ENCODE measurements around the gene WDR93.
"Not testable (repeated sequence)": the region's sequence is repeated elsewhere in the genome, so short reads cannot be mapped to it uniquely, and the experiment has no call there.

WDR93 gene

DNA sequence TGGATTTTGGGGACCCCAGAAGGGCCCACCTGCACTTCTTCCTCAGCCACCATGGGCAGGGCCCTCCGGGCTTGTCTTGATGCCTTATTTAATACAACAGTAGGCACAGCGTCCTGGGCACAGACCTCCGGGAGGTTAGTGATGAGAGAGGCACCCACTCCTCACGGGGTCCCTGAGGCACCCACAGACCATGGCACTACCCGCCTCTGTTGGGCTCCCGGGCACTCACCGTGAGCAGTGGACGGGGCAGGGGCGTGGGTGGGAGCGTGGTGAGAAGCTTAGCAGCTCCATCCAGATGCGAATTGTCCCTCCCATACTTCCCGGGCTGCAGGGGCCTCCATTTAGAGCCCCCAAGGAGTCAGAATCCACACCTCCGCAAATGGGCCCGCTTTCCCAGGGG is 85.2 kb downstream of the WDR93 start:
- no peak for DNase-seq

DNA sequence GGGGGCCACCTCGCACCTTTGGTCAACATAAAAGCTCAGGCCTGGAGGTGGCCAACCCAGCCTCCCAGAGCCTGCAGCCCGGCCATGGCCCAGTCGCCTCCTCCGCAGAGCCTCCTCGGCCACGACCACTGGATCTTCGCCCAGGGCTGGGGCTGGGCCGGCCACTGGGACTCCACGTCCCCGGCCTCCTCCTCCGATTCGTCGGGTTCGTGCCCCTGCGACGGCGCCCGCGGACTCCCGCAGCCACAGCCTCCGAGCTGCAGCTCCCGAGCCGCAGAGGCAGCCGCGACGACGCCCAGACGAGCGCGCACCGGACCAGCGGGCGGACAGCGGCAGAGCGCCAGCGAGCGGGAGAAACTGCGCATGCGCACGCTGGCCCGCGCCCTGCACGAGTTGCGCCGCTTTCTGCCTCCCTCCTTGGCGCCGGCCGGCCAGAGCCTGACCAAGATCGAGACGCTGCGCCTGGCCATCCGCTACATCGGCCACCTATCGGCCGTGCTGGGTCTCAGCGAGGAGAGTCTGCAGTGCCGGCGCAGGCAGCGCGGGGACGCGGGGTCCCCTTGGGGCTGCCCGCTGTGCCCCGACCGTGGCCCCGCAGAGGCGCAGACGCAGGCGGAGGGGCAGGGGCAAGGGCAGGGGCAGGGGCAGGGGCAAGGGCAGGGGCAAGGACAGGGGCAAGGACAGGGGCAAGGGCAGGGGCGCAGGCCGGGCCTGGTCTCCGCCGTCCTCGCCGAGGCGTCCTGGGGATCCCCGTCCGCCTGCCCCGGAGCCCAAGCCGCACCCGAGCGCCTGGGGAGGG is 85.9 kb downstream of the WDR93 start, which contains the start of gene MESP2:
Gene MESP2, plus strand, starts transcription at position 59 of the 799 bp plus-strand sequence. Its CDS starts 26 bp downstream, at position 85.
- peak; percentile 35 for DNase-seq

DNA sequence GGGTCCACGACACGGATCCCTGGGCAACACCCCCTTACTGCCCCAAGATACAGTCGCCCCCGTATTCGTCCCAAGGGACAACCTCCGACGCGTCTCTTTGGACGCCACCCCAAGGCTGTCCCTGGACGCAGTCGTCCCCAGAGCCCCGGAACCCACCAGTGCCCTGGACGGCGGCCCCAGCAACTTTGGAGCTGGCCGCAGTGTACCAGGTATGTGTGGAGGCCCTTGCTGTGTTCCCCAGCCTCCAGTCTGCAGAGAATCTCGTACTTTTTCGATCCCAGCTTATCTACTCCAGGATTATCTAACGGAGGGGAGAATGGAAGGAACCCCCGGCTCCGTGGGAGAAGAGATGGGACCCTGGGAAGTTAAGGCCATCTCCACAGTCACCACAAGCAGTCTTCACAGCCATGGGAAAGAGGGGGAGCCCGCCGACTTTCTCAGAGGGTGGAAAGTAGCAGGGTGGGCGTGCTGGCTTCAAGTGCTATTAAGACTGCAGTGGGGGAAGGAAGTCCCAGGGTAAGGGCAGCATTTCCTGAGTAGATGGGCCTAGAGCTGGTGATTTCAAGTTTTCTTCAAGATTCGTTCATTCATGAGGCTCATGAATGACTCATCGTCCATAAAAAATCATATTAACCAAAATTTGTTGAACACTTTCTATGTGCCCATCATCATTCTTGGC is 86.6 kb downstream of the WDR93 start:
- DNase-seq, result no peak

DNA sequence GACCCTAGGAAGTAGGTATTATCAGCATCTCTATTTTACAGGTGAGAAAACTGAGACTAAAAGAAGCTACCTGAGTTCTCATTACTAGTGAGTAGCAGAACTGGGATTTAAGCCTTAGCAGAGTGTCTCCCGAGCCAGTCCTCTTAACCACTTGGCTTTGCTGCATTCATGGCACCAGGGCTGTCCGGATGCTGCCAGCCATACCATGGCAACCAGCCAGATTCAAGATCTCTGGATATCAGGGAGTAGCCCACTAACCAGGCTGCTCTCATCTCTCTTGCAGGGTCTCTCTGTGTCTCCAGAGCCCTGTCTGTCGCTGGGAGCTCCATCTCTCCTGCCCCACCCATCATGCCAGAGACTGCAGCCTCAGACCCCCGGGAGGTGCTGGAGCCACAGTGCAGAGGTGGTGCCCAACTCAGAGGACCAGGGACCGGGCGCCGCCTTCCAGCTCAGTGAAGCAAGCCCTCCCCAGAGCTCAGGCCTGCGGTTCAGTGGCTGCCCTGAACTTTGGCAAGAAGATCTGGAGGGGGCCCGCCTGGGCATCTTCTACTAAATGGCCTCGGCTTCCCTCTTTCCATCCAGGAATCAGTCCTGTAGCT is 87.3 kb downstream of the WDR93 start:
- no peak for DNase-seq

DNA sequence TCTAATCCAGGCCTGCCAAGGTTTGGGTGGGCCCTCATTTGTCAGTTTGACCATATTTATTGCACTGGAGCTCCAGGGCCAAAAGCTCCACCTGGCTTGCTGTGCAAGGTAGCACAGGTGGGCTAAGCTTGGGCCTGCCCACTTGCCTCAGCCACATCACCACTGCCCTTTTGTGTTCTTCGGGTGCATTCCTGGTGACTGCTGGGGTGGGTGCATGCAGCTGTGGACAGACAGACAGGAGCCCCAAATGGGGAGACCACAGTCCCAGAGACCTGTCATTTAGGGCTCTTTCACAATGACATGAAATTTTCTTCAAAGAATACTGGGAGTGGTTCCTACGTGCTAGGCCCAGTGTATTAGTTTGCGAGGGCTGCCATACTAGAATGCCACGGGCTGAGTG is 88.2 kb downstream of the WDR93 start:
- DNase-seq, result no peak

DNA sequence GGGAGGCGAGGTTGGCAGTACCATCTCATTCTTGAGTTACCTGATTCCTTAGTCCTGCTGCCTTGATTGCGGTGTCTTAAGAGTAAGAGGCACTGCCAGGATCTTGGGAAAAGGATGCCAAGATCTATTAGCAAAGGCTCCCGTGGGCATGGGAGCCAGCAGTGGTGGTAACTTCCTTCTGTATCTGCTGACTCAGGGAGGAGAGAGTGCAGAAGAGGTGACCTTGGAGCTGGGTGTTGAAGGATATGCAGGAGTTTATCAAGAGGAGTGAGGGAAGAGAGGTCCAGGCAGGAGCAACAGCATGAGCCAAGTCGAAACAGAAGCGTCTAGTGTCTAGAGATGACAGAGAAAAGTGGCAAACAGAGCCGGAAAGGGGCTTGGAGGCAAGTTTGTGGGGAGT is 90.0 kb downstream of the WDR93 start:
- no peak for DNase-seq

DNA sequence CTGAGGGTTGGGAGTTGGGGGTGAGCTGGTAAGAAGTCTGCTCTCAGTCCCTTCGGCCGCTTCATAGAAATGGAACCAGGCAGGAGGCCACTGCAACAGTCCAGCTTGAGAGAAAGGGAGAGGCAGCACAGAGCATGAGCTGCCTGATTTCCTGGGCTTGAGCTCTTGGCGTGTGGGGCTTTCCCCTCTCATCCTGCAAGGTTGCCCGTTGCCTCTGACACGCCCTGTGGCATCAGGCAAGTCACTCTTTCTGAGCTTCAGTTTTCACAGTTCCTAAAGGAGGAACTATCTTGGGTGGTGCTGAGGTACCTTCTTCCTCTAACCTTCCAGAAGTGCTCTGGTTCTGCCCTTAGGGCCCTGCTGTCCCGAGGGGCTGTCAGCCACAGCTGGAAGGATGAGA is 90.4 kb downstream of the WDR93 start:
- no peak for DNase-seq

DNA sequence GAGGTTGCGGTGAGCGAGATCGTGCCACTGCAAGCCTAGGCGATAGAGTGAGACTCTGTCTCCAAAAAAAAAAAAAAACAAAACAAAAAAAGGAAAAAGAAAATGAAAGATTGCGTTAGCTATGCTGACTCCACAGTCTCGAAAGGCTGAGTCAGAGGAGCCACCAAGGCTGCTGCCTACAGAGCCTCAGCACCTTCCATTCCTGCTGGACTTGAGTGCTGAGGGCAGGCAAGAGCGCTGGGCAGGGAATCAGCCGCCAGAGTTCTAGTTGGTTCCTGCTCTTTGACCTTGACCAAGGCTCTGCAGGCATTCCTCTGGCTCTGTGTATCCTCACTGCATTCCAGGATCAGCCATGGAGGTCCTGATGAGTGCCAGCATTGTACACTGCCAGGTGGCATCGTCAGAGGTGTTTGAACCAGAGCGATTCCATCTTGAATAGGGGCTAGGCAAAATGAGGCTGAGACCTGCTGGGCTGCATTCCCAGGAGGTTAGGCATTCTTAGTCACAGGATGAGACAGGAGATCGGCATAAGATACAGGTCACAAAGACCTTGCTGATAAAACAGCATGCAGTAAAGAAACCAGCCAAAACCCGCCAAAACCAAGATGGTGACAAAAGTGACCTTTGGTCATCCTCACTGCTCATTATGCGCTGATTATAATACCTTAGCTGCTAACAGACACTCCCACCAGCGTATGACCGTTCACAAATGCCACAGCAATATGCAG is 91.4 kb downstream of the WDR93 start:
- no peak for DNase-seq

DNA sequence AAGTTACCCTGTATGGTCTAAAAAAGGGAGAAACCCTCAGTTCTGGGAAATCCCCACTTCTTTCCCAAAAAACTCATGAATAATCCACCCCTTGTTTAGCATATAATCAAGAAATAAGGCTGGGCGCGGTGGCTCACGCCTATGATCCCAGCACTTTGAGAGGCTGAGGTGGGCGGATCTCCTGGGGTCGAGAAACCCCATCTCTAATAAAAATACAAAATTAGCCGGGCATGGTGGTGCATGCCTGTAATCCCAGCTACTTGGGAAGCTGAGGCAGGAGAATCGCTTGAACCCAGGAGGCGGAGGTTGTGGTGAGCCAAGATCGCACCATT is 92.0 kb downstream of the WDR93 start:
- DNase-seq, result not testable (repeated sequence)

DNA sequence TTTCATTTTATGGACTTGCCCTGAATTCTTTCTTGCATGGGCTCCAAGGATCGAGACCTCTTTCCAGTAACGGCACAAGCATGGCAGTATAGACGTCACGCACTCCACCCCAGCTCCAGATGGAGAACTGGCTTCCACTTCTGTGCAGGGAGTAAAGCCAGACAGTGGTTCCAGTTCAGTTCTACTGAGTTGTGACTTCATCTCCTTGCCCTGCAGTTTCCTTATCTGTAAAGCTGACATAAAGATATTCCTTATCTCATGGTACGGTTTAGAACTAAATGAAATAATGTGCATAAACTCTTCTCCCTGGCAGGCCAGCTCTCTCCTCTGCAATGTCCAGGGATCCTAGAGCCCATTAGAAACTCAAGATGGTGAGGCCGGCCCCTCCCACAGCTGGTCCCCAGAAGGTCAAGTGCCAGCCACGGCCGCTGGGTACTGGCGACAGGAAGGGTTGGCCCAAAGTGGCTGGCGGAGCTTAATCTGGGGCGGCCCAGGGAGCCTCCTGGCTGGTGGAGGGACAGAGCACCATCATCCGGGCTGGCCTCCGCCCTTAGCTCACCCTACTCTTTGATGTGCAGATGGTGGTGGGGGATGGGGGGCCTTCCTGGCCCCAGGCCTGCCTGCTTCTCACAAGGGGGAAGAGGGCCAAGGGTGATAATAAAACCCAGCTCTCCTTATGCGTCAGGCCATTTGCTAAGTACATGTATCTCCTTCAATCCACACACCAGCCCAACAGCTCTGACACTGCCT is 92.7 kb downstream of the WDR93 start:
- DNase-seq, result no peak

DNA sequence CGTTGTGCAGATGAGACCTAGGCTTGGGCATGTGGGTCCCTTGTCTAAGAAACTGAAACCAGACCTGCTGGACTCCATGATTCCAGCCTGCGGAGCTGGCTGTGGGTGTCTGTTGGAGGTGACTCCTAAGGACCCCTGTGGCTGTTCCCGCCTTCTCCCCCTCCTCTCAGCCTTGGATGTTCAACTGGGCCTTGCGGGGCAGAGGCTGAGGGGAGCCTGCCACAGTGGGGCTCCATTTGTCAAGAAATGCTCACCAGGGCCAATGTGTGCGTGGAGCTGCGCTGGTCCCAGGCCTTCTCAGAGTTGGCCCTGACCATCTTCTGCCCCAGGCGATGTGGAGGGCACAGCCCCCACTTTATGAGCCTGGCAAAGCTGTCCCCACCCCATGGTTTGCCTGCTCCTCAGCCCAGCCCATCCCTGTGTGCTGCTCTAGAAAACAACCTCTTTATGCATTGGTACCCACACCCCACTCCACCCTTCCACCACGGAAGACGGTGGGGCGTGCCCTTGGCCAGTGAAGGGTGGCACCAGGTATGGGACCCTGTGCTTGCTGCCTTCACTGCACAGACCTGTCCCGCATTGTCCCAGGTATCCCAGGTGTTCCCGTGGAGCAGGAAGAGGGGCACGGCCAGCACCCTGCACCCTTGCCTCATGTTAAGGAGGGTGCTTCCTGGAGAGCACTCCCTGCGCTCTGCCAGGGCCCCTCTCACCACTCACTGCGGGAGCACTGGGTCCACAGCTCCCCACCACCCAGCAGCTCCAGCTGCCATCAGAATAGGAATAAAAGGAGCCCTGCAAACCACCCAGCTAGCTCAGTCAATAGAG is 93.5 kb downstream of the WDR93 start:
- DNase-seq, result no peak

DNA sequence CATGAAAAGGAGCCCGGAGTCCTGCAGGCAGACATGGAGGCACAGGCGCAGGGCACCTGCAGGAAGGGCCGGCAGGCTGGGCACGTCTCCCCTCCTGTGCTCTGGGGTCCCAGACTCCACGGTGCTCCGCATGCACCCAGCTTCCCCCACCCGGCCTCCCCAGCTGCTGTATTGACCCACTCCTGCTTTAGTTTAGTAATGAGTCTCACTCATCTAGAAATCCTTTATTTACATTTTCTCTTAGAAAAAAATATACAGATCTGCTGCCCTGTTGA is 94.0 kb downstream of the WDR93 start:
- DNase-seq, result no peak

DNA sequence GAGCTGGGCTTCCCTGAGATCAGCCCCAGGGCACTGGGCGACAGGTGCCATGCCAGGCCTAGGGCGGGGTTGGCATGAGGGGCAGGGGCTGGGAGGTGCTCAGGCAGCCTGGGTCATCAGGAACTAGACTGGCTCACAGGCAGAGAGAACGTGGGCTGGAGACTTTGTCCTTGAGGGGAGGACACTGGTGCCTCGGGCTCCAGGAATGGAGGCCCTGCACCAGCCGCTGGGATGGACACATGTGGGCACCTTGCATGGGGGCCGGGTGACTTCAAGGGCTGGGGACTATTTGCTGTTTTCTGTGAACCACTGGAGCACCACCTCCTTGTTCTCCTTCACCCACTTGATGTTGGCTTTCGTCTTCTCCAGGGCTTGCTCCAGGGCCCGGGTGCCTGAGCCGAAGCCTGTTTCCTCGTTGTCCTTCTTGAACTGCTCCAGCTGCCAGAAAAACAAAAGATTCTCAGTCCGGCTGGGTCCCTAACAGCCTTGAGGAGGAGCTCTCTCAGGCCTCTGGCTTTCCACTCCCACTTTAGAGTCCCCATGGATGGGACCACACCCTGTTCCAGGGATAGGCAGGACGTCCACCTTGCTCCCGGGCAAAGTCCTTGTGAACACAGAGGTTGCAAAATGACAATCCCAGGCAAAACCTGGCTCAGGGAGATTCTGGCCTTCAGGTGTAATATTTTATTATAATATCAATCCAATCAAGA is 94.6 kb downstream of the WDR93 start:
- DNase-seq, result no peak

DNA sequence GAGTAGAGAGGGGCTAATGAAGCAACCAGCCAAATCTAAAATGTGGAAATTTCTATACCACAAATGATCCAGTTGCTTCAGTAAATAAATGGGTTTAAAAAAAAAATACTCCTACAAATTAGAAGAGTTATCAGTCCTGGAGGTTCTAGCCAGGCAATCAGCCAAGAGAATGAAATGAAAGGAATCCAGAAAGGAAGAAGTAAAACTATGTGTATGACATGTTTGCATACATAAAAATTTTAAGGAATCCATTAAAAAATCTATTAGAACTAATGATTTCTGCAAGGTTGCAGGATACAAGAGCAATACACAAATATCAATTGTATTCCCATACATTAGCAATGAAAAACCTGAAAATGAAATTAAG is 95.1 kb downstream of the WDR93 start:
- no peak for DNase-seq

DNA sequence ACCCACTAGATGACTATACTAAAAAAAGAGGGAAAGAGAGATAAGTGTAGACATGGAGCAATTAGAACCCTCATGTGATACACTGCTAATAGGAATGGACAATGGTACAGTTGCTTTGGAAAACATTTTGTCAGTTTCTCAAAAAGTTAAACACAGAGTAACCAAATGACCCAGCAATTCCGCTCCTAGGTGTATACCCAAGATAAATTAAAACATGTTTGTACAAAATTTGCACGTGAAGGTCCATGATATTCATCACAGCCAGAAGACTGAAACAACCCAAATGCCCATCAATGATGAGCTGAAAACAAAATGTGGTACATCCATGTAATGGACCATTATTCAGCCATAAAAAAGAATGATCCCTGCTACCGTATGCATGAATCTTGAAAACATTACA is 97.3 kb downstream of the WDR93 start:
- no peak for DNase-seq

DNA sequence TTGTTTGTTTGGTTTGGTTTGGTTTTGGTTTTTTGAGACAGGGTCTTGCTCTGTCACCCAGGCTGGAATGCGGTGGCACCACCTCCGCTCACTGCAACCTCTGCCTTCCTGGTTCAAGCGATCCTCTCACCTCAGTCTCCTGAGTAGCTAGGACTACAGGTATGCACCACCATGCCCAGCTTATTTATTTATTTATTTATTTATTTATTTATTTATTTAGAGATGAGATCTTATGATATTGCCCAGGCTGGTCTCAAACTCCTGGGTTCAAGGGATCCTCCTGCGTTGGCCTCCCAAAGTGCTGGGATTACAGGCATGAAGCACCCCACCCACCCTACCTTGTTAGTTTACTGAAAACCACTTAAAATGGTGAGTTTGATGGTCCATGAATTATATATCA is 98.0 kb downstream of the WDR93 start:
- DNase-seq, result not testable (repeated sequence)

DNA sequence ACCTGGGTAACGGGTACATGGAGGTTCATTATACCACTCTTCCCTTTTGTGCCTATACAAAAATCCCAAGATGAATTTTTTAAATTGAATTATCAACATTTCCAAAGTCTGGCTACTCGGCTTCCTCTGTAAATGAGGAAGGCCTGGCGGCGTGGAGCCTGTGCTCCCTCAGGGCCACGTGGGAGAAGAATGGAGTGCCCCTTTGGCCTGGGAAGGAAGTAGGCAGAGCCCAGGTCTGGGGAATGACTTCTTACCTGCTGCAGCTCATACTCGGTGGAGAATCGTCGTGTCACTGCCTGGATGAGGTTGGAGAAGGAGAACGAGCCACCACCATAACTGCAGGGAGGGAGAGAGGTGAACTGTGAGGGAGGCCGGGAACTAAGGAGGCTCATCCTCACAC is 99.6 kb downstream of the WDR93 start:
- no peak for DNase-seq

DNA sequence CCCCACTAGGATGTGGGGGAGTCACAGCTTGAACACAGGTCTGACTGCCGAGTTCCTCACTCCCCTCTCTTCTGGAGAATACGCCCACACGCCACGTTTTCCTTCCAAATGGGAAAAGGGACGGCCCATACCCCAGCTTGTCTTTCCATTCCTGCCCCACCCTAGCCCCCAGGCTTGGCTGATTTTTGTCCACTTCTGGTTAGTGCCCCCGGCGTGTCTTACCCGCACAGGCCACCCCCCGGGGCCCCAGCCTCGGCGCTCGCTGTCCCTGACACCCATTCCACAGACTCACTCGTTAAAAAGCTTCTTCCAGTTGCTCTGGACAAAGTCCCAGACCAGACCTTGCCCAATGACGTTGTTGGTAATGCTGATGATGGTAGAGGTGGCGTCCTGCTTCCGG is 100.0 kb downstream of the WDR93 start:
- no peak for DNase-seq

DNA sequence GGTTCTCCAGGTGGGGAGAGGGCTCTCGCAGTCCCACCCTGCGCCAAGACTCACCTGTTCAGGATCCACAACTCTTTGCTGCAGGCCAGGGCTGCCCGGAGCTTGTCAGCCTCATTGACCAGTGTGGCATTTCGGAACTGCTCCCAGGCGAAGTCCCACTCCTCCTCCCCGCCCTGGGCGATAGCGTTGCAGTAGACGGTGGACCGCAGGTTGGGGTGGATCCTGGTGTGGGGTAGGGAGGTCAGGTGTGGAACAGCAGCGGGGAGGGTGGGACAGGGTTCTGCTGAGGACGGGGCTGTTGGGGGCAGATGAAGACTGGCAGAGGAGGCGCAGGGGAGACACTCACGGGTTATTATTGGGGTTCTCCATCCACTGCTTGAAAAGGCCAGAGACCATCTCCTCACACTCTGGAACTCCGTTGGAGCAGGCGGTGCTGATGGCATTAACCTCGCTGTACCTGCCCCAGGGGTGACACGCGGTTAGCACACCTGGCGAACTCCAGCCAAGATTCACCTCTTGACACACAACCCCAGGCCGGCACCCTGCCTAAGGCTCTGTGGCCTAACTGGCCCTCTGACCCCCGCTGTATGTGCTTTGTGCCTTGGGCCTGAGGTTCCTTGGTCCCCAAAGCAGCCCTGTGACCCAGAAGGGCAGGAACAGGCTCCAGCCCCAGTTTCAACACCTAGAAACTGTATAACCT is 101.6 kb downstream of the WDR93 start:
- DNase-seq, result no peak
